Hepatic stellate cell (primary cell): ENCODE data around the gene PPIF.

ENCODE experiments used
- DNase-seq: peaks from one replicate; pipeline ENCODE4 v3.0.0; 2011; ENCODE audit warnings: low spot score

Gene PPIF

DNA sequence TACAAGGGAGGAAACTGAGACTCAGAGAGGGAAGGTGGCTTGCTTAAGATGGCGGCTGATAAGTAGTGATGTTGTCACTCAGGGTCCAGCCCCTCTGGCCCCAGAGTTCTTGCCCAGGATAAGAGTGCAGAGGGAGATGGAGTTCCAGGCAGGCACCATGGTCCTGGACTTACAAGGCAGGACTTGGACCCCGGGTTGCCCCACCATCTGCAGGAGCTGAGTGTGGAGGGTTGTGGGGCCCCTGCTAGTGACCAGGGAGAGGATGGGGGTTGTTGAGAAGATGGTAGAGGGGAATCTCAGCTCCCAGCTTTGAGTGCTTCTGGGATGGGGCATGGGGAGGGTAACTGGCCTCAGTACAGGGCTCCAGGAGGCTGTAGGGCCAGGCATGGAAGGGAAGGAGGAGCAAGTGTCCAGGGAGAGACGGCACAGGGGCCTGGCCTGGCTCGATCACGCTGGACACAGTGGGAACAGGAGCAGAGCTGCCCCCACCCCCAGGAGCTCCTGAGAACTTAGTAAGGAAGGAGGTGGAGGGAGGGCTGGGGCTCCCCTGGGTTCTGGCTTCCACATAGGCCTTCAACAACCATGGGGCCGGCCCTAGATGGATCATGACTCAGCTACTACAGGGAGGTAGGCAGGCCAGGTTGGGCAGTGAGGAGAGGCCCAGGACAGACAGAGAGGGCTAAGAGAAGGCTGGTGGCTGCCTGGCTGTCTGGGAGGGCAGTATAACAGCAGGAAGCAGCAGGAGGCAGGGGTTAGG lies 28.2 kb downstream of the PPIF start:
- DNase-seq: peak; percentile 39

GRCh38 chr10:79376078-79376628 lies 28.9 kb downstream of the PPIF start:
- DNase-seq: no peak

DNA sequence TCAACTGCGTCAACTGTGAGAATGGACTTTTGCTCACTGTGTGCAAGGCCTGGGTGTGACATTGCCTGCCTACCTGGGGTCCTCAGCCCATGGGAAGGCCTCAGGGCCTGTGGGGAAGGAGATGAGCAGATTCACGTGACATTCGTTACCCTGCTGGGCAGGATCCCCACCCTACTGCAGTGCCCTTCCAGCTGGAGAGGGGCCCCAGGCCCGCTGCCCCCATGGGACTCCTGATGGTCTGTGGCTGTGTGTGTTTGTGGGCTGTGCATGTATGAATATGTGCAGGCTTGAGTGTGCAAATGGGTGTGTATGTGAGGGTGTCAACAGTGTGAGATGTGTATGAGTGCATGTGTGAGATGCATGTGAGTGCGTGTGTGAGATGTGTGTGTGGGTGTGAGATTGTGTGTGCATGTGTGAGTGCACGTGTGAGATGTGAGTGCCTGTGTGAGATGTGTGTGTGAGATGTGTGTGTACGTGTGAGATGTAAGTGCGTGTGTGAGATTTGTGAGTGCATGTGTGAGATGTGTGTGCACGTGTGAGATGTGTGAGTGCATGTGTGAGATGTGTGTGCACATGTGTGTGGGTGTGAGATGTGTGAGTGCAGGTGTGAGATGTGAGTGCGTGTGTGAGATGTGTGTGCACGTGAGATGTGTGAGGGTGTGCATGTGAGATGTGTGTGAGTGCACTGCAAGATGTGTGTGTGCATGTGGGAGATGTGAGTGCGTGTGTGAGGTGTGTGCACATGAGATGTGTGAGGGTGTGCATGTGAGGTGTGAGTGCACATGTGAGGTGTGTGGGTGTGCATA lies 29.7 kb downstream of the PPIF start:
- DNase-seq: no peak

GRCh38 chr10:79377557-79378382 lies 30.5 kb downstream of the PPIF start:
- DNase-seq: no peak

- DNase-seq: no peak
Measured at GRCh38 chr10:79378383-79378646, 31.0 kb downstream of the PPIF start.

DNA sequence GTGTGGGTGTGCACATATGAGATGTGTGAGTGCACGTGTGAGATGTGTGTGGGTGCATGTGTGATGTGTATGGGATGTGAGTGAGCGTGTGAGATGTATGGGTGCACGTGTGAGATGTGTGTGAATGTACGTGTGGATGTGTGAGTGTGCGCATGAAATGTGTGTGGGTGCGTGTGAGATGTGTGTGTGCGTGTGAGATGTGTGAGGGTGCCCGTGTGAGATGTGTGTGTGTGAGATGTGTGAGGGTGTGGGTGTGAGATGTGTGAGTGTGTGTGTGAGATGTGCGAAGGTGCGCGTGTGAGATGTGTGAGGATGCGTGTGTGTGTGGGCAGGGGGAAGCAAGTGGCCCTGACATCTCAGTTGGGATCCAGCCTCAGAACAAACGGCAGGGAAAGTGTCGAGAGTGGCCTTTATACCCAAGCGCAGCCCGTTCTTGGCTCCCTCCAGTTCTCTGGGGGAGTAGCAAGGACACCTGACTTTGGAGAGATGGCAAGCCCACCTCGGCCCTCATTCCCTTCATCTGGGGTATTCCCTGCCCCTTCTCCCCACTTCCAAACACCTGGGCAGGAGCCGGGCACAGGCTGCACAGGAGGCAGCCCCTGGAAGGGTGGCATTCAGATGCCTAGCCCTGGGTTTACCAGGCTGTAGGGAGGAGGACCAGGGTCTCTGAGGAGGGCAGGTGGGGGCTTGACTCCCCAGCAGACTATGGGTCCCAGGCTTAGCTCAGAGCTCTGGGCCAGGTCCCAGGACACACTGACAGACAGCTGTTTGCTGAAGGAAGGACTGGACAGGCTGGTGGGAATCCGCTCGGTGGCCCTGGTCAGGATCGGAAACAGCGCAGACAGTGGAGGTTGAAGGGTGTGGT lies 31.6 kb downstream of the PPIF start:
- no peak for DNase-seq

DNA sequence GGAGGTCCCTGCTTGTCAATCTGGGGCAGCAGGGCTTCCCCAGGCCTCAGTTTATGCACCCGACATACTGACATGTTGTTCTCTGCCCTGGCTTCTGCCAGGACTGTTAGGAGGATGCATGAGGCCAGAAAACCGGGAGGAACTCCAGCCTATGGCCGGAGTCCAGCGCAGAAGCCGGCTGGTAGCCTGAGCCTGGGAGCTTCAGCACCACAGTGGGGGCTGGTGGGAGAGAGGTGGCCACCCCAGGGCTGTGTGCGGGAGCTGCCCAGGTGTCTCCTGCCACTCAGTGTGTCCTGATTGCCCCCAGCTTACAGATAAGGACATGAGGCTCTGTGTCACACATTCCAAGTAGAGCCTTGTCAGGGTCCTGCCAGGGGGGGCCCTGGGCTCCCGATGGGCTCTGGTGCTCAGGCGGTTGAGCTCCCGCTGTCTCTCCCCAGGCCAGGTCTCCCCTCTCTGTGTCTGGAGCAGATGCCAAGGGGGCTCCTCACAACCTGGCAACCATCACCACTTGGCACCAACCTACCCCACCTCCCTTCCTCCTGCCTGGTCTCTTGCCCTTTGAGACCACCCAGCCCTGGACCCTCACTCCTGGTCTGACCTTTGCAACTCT lies 32.3 kb downstream of the PPIF start:
- DNase-seq: no peak

DNA sequence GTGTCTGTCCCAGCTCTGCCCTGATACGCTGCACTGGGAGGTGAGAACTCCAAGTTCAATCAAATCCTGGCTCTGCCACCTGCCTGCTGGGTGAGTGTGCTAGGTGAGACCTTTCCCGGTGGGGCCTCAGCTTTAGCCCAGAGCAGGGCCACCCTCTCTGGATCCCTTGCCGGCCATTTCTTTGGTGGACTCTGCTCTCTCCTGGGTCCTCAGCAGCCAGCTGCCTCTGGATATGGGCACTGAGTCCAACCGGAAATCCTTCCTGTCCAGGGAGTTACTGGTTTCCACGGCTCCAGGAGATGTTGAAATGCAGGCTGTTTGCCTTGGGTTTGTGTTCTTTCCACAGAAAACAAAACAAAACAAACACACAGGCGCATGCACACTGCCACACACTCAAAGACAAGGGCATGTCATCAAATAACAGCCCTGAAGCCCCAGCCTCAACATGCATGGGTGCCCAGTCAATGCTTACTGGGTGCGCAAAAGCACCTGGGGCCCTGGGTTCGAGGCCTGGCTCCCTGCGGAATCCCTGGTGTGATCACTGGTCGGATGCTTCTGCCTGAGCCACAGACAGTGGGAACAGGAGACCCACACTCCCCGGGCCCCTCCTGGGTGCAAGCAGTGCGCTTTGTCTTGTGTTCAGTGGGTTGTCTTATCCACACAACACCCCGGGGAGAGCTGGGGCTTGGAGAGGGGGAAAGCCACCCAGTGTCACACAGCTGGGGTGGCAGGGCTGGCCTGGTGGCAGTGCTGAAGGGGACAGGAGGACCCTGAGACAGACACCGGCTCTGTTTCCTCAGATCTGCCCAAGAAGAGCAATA lies 33.1 kb downstream of the PPIF start:
- DNase-seq: peak; percentile 71

DNA sequence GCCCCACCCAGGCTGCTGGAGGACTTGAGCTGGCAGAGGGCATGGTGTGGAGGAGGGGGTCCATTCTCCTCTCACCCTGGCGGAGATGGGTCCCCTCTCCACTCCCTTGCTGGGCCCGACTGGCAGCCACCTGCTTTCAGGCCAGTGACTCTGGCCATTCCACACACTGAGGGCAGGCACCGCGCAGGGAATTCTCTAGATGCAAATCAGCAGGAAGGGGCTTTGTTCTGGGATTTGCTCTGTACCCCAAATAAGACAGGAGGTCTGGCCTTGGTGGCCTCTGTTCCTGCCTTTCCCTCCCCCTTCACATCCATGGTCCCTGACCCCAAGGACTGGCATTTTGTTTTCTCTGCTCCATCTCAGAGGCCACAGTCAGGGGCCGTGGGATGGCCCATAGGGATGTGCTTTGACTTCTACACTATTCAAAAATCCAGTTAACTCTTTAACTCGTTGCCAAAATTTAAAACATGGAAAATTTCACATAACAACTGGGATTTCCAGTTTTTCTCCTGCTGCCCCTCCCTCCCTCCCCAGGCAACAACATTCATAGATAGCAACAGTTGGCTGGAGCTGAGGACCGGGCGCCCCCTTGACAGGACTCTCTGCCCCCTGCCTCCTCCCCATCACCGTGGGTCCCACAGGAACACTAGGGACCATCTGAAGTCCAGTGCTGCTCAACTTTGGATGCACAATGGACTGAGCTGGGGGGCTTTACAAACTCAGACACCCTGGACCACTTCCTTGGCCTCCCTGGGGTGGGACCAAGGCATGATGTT lies 33.9 kb downstream of the PPIF start:
- DNase-seq: no peak

DNA sequence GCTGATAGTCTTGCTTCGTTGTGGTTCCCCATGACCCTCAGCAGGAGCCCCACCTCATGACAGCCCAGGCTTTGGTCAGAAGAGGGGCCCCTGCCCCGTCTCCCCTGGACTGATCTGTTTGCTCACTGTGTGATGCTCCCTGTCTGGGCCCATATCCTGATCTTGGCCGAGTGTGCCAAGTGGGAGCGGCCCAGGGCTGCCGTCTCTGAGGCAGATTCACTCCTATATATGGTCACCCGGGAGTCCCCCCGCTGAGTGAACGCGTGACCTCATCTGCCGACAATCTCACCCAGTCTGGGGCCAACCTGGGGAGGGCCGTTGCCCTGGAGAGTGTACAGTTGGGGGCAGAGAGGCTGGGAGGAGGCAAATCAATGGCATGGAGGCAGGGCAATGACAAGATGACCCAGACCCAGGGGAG lies 34.5 kb downstream of the PPIF start:
- DNase-seq: peak; percentile 96

DNA sequence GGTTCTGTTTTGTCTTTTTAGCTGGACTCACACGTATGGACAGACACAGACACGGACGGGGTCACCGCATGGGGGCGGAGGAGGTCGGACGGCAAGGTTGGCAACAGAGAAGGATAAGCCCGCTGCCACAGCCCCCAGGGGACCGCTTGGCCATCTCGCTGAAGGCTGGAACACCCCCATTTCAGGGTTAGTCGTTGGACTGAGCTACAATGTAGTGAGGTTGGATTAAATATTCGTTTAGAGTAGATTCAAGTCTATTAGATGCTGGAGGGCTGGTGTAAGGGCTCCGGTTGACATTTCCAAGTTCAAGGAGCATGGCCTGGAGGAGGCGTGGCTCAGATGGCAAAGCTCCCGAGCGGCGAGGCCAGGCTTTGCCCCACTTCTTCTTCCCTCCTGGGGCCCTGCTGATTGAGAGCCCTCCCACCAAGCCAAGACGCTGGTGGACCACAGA lies 35.2 kb downstream of the PPIF start:
- no peak for DNase-seq

DNA sequence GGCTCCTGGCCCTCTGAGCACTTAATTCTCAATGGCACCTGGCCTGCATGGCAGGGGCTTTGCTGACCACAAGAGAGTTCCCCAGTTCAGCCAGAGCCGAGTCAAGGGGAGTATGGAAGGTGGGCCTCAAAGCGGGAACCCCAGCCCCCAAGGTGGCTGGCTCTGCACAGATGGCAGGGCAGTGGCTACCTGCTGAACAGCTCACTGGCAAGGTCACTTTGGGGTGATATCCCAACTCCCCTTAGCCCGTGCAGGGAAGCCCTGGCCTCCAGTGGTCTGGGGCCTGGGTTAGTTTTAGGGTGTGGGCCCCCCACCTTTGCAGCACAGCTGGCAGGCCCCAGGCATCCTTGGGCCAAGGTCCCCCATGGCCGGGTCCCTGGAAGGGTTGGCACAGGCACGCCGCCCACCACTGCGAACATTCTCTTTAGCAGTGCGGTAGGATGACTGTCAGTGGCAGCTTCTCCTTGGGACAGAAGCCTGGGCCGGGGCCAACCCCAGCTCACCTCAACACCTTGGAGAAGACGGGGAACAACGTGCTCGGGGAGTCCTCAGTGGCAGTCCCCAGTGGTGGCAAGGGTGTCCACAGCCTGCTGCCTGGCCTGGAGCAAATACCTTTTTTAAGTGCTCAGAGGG lies 36.8 kb downstream of the PPIF start:
- no peak for DNase-seq

- DNase-seq: no peak
Measured at GRCh38 chr10:79384773-79385391, 37.6 kb downstream of the PPIF start.

DNA sequence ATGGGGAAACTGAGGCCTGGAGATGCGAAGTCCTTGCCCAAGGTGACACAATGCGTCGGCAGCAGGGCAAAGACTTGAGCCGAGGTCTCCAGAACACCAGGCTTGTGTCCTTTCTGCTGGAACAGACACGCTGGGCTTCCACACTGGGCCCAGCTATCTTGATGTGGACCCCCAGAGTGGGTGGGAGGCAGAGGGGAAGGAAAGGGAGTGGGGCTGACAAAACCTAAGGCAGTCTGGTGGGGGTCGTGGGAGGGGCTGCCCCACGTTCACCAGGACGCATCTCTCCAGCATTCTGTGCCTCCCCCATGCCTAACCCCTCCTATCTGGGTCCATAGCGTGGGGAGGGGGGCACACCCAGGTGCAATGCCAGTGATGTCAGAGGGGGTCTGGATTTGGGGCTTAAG lies 38.1 kb downstream of the PPIF start:
- no peak for DNase-seq

- peak; percentile 1 for DNase-seq
Measured at GRCh38 chr10:79385804-79386531, 38.7 kb downstream of the PPIF start.

- no peak for DNase-seq
Measured at GRCh38 chr10:79386637-79387465, 39.6 kb downstream of the PPIF start.

- no peak for DNase-seq
Measured at GRCh38 chr10:79387466-79387973, 40.3 kb downstream of the PPIF start.
